ENCODE measurements around the gene FBXW9.

DNA sequence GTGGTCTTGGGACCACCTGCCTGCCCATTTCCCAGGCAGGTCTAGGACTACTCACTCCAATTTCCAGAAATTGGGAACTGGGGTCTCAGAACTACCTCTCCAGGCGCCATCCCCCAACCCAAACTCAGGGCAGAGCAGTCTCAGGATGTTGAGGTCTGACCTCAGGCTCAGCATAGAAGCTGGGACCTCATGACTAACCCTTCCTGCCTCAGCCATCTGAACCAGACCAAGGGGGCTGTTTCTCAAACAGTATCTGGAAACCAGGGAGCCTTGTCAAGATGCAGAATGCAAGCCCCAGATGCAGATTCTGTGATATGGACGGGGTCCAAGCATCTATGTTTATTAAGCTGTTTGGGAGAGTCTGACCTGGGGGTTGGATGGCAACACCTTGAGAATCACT, 1.3 kb downstream of the FBXW9 start:
- TF ChIP-seq, protein P1, sequence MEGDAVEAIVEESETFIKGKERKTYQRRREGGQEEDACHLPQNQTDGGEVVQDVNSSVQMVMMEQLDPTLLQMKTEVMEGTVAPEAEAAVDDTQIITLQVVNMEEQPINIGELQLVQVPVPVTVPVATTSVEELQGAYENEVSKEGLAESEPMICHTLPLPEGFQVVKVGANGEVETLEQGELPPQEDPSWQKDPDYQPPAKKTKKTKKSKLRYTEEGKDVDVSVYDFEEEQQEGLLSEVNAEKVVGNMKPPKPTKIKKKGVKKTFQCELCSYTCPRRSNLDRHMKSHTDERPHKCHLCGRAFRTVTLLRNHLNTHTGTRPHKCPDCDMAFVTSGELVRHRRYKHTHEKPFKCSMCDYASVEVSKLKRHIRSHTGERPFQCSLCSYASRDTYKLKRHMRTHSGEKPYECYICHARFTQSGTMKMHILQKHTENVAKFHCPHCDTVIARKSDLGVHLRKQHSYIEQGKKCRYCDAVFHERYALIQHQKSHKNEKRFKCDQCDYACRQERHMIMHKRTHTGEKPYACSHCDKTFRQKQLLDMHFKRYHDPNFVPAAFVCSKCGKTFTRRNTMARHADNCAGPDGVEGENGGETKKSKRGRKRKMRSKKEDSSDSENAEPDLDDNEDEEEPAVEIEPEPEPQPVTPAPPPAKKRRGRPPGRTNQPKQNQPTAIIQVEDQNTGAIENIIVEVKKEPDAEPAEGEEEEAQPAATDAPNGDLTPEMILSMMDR (IDR thresholded peaks at IDR 0.05; ENCODE audit: control extremely low read depth in 1 of 3, insufficient read depth in 1 of 3, low read depth in 1 of 3, low read length in 3 of 3), result no peak
- TF ChIP-seq EZH2 (IDR thresholded peaks at IDR 0.05; ENCODE audit: low read depth, low read length, severe bottlenecking), result no peak
- TF ChIP-seq EP300 (IDR thresholded peaks at IDR 0.05; ENCODE audit: borderline replicate concordance in 1 of 2, low read depth in 2 of 2, low read length in 2 of 2), result no peak
- TF ChIP-seq SUZ12 (IDR thresholded peaks at IDR 0.05; ENCODE audit: low read length), result no peak

Measured in H1 (cell line).